ENCODE results near the gene GPC1. TPM values are rescaled to one million over a fixed set of nuclear protein-coding genes. Genes with fewer than 3 reads are reported as not detected.

GPC1 gene
- total RNA-seq, 1 donor from 2014 or later = 89.9 TPM

GRCh38 chr2:240425236-240425615, 10.2 kb upstream of the GPC1 start:
- no peaks in the 10 kb centered on the region for H3K27me3 Mint-ChIP-seq (ENCODE audit: low read depth)
- DNase-seq (ENCODE audit: low read depth, low spot score) = no peak
- no peak overlapping the region for H3K4me3 Mint-ChIP-seq
- peaks cover 19% of the 10 kb centered on the region for H3K4me1 Mint-ChIP-seq
- TF ChIP-seq CTCF (conservative IDR thresholded peaks at IDR 0.05) = no peak
- H3K36me3 Mint-ChIP-seq (ENCODE audit: low read depth) = peaks cover 3% of the 10 kb centered on the region
- peaks cover 2% of the 10 kb centered on the region for H3K9me3 Mint-ChIP-seq
- H3K27ac Mint-ChIP-seq (ENCODE audit: unreplicated experiment) = no peak overlapping the region

- H3K27me3 Mint-ChIP-seq (ENCODE audit: low read depth) = no peaks in the 10 kb centered on the region
- H3K4me3 Mint-ChIP-seq = no peak overlapping the region
- no peak overlapping the region for H3K27ac Mint-ChIP-seq (ENCODE audit: unreplicated experiment)
- H3K36me3 Mint-ChIP-seq (ENCODE audit: low read depth) = peaks cover 1% of the 10 kb centered on the region
- peaks cover 19% of the 10 kb centered on the region for H3K4me1 Mint-ChIP-seq
- no peak for DNase-seq (ENCODE audit: low read depth, low spot score)
- peaks cover 2% of the 10 kb centered on the region for H3K9me3 Mint-ChIP-seq
- TF ChIP-seq CTCF (conservative IDR thresholded peaks at IDR 0.05) = no peak
Observed at GRCh38 chr2:240425697-240426096, 9.8 kb upstream of the GPC1 start.

- Mint-ChIP-seq H3K4me3 (no peak overlapping the region), H3K4me1 (peaks cover 19% of the 10 kb centered on the region), H3K9me3 (peaks cover 2% of the 10 kb centered on the region), H3K27ac (ENCODE audit: unreplicated experiment) (no peak overlapping the region), H3K27me3 (ENCODE audit: low read depth) (no peaks in the 10 kb centered on the region), H3K36me3 (ENCODE audit: low read depth) (no peaks in the 10 kb centered on the region)
- DNase-seq (ENCODE audit: low read depth, low spot score) = no peak
- no peak for TF ChIP-seq CTCF (conservative IDR thresholded peaks at IDR 0.05)
Observed at GRCh38 chr2:240426845-240427721, 8.4 kb upstream of the GPC1 start.

GRCh38 chr2:240427729-240428128, 7.7 kb upstream of the GPC1 start:
- no peak overlapping the region for H3K27ac Mint-ChIP-seq (ENCODE audit: unreplicated experiment)
- peaks cover 14% of the 10 kb centered on the region for H3K4me1 Mint-ChIP-seq
- DNase-seq (ENCODE audit: low read depth, low spot score) = no peak
- peaks cover 3% of the 10 kb centered on the region for H3K27me3 Mint-ChIP-seq (ENCODE audit: low read depth)
- TF ChIP-seq CTCF (conservative IDR thresholded peaks at IDR 0.05) = no peak
- no peaks in the 10 kb centered on the region for H3K36me3 Mint-ChIP-seq (ENCODE audit: low read depth)
- no peak overlapping the region for H3K4me3 Mint-ChIP-seq
- H3K9me3 Mint-ChIP-seq = no peaks in the 10 kb centered on the region

GRCh38 chr2:240428245-240428644, 7.2 kb upstream of the GPC1 start:
- Mint-ChIP-seq H3K4me3 (no peak overlapping the region), H3K9me3 (no peaks in the 10 kb centered on the region), H3K27ac (ENCODE audit: unreplicated experiment) (no peak overlapping the region), H3K27me3 (ENCODE audit: low read depth) (peaks cover 3% of the 10 kb centered on the region), H3K4me1 (peaks cover 10% of the 10 kb centered on the region), H3K36me3 (ENCODE audit: low read depth) (no peaks in the 10 kb centered on the region)
- DNase-seq (ENCODE audit: low read depth, low spot score) = no peak
- no peak for TF ChIP-seq CTCF (conservative IDR thresholded peaks at IDR 0.05)

All from neural crest cell (in vitro differentiated cells).